ENCODE results near the gene GNAL.

The GNAL gene

GRCh38 chr18:11925800-11926481, 236.9 kb downstream of the GNAL start:
- no peak for DNase-seq

GRCh38 chr18:11927497-11927896, 238.4 kb downstream of the GNAL start:
- DNase-seq, result no peak

DNA sequence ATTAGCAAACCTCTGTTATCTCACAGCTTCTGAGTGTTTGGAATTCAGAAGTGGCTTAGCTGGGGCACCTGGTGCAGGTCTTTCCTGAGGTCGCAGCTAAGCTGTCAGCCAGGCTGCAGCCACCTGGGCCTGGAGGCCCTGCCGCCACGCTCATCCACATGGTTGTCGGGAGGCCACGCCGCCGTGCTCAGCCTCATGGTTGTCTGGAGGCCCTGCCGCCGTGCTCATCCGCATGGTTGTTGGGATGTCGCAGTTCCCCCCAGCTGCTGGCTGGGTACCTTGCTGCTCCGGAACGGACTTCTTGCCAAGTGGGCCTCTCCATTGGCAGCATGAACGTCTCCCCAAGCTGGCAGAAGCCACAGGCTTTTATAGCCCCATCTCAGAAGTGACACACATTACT, 243.3 kb downstream of the GNAL start:
- no peak for DNase-seq

Data from NCI-H2171 (cell line).